Keratinocyte (primary cell): ENCODE data around the gene CCL7.

ENCODE experiments used
- CTCF ChIP-seq, 3 experiments: IDR thresholded peaks in 1 of 3; conservative IDR thresholded peaks in 1 of 3; optimal IDR thresholded peaks in 1 of 3; 2 replicates in 2 of 3; 3 replicates in 1 of 3; pipeline versions ENCODE3 to v1.5.1; 2011; ENCODE audit warnings: low read length in 3 of 3, mild to moderate bottlenecking in 3 of 3, moderate library complexity in 2 of 3, control low read depth in 1 of 3, inconsistent platforms in 1 of 3; ENCODE audit not compliant: insufficient read depth in 2 of 3; ENCODE audit errors: extremely low read depth in 1 of 3
- EZH2 ChIP-seq: IDR thresholded peaks from one replicate; pipeline ENCODE4 v1.6.1; 2012; ENCODE audit warnings: inconsistent platforms, mild to moderate bottlenecking, low read length, moderate library complexity

- no peak for TF ChIP-seq CTCF (optimal IDR thresholded peaks at IDR 0.05 in 1 of 3, IDR thresholded peaks at IDR 0.05 in 1 of 3, conservative IDR thresholded peaks at IDR 0.05 in 1 of 3; ENCODE audit: extremely low read depth in 1 of 3, insufficient read depth in 2 of 3, low read length in 3 of 3)
- no peak for TF ChIP-seq EZH2
Measured at GRCh38 chr17:34269969-34270368, at the start of gene CCL7.
